Measurements from ENCODE around the gene KCNC4. TPM values are rescaled to one million over a fixed set of nuclear protein-coding genes. Genes with fewer than 3 reads are reported as not detected.

Gene KCNC4
- total RNA-seq, 1 experiment from 2014 or later = 0.24 TPM

- TF ChIP-seq CTCF (conservative IDR thresholded peaks at IDR 0.05; ENCODE audit: low read depth, low read length) = no peak
- TF ChIP-seq EZH2 (IDR thresholded peaks at IDR 0.05; ENCODE audit: borderline replicate concordance, low read depth, low read length, poor library complexity, severe bottlenecking) = no peak
- intact Hi-C loops (cut with micrococcal nuclease; ENCODE audit: unreplicated experiment) = no loop called here
- Histone ChIP-seq H3K36me3 (ENCODE audit: insufficient read depth, low read length, poor library complexity, severe bottlenecking) (no peaks in the 10 kb centered on the region), H3K4me1 (ENCODE audit: insufficient read depth, low read length, poor library complexity, severe bottlenecking) (peaks cover 14% of the 10 kb centered on the region), H3K27me3 (replicated peaks; ENCODE audit: insufficient read depth, low read depth, low read length, poor library complexity) (peaks cover 42% of the 10 kb centered on the region), H3K4me3 (ENCODE audit: low read depth, low read length, poor library complexity, severe bottlenecking) (no peak overlapping the region), H3K9me3 (ENCODE audit: low read depth, low read length, poor library complexity, severe bottlenecking) (no peaks in the 10 kb centered on the region), H3K27ac (ENCODE audit: low read depth, low read length, poor library complexity, severe bottlenecking) (no peak overlapping the region)
- no TSS peak for BruUV-seq (replicated peaks)
- POLR2A ChIA-PET (ENCODE audit: low non-redundant PET) = no interaction called here
- DNase-seq (ENCODE audit: low spot score) = no peak
- CTCF ChIA-PET = interaction anchor here (2.9 kb wide), 1 partner anchor 99 kb away, joined by 9 read pairs; no protein-coding TSS in a partner anchor
Observed at GRCh38 chr1:110213143-110213540, 3.0 kb downstream of the KCNC4 start.

- Histone ChIP-seq H3K4me3 (ENCODE audit: low read depth, low read length, poor library complexity, severe bottlenecking) (no peak overlapping the region), H3K4me1 (ENCODE audit: insufficient read depth, low read length, poor library complexity, severe bottlenecking) (peaks cover 10% of the 10 kb centered on the region), H3K27ac (ENCODE audit: low read depth, low read length, poor library complexity, severe bottlenecking) (no peak overlapping the region), H3K9me3 (ENCODE audit: low read depth, low read length, poor library complexity, severe bottlenecking) (no peaks in the 10 kb centered on the region), H3K36me3 (ENCODE audit: insufficient read depth, low read length, poor library complexity, severe bottlenecking) (no peaks in the 10 kb centered on the region), H3K27me3 (replicated peaks; ENCODE audit: insufficient read depth, low read depth, low read length, poor library complexity) (peaks cover 42% of the 10 kb centered on the region)
- BruUV-seq (replicated peaks) = no TSS peak
- DNase-seq (ENCODE audit: low spot score) = no peak
- ChIA-PET CTCF (no interaction called here), POLR2A (ENCODE audit: low non-redundant PET) (no interaction called here)
- no peak for TF ChIP-seq EZH2 (IDR thresholded peaks at IDR 0.05; ENCODE audit: borderline replicate concordance, low read depth, low read length, poor library complexity, severe bottlenecking)
- no peak for TF ChIP-seq CTCF (conservative IDR thresholded peaks at IDR 0.05; ENCODE audit: low read depth, low read length)
- intact Hi-C loops (cut with micrococcal nuclease; ENCODE audit: unreplicated experiment) = no loop called here
Observed at GRCh38 chr1:110214454-110215404, 4.6 kb downstream of the KCNC4 start.

GRCh38 chr1:110215621-110216515, 5.8 kb downstream of the KCNC4 start:
- BruUV-seq (replicated peaks) = no TSS peak
- H3K4me1 ChIP-seq (ENCODE audit: insufficient read depth, low read length, poor library complexity, severe bottlenecking) = peaks cover 6% of the 10 kb centered on the region
- POLR2A ChIA-PET (ENCODE audit: low non-redundant PET) = no interaction called here
- no peak overlapping the region for H3K27ac ChIP-seq (ENCODE audit: low read depth, low read length, poor library complexity, severe bottlenecking)
- TF ChIP-seq CTCF (conservative IDR thresholded peaks at IDR 0.05; ENCODE audit: low read depth, low read length) (no peak), EZH2 (IDR thresholded peaks at IDR 0.05; ENCODE audit: borderline replicate concordance, low read depth, low read length, poor library complexity, severe bottlenecking) (no peak)
- CTCF ChIA-PET = interaction anchor here (1.5 kb wide), 1 partner anchor 8 kb away, joined by 3 read pairs; no protein-coding TSS in a partner anchor
- H3K4me3 ChIP-seq (ENCODE audit: low read depth, low read length, poor library complexity, severe bottlenecking) = no peak overlapping the region
- no peaks in the 10 kb centered on the region for H3K9me3 ChIP-seq (ENCODE audit: low read depth, low read length, poor library complexity, severe bottlenecking)
- H3K27me3 ChIP-seq (replicated peaks; ENCODE audit: insufficient read depth, low read depth, low read length, poor library complexity) = peaks cover 35% of the 10 kb centered on the region
- H3K36me3 ChIP-seq (ENCODE audit: insufficient read depth, low read length, poor library complexity, severe bottlenecking) = no peaks in the 10 kb centered on the region
- no peak for DNase-seq (ENCODE audit: low spot score)
- intact Hi-C loops (cut with micrococcal nuclease; ENCODE audit: unreplicated experiment) = no loop called here
